Measurements from ENCODE around the gene DKK1.

Gene DKK1

DNA sequence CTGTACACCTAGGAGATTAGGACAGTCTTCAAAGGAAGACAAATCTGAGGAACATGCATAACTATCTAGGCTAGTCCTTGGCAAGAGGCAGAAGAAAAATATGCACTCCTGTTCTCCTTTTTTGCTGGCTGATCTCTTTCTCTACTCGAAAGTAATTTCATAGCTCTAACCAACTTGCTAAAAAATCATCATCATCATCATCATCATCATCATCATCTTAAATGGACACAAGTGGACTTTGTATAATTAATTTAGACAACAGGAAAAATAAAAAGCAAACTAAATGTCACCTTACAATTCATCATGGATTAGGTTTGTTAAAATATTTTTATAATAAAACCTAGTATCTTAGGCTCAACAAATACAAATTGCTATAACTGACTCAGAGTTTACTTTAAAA is 47.2 kb upstream of the DKK1 start (continued):
- TF ChIP-seq, protein P1, sequence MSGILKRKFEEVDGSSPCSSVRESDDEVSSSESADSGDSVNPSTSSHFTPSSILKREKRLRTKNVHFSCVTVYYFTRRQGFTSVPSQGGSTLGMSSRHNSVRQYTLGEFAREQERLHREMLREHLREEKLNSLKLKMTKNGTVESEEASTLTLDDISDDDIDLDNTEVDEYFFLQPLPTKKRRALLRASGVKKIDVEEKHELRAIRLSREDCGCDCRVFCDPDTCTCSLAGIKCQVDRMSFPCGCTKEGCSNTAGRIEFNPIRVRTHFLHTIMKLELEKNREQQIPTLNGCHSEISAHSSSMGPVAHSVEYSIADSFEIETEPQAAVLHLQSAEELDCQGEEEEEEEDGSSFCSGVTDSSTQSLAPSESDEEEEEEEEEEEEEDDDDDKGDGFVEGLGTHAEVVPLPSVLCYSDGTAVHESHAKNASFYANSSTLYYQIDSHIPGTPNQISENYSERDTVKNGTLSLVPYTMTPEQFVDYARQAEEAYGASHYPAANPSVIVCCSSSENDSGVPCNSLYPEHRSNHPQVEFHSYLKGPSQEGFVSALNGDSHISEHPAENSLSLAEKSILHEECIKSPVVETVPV (CRISPR knock-in tag; IDR thresholded peaks at IDR 0.05), result no peak
- TF ChIP-seq ZNF70 (CRISPR knock-in tag; IDR thresholded peaks at IDR 0.05) (no peak), CSDC2 (CRISPR knock-in tag; IDR thresholded peaks at IDR 0.05) (no peak), PPARA (CRISPR knock-in tag; IDR thresholded peaks at IDR 0.05; ENCODE audit: borderline replicate concordance) (no peak), SNAI2 (CRISPR knock-in tag; IDR thresholded peaks at IDR 0.05) (no peak), ESRRG (CRISPR knock-in tag; IDR thresholded peaks at IDR 0.05) (no peak), ZFP30 (CRISPR knock-in tag; IDR thresholded peaks at IDR 0.05) (no peak), ZNF8 (CRISPR knock-in tag; IDR thresholded peaks at IDR 0.05) (no peak), TOX (CRISPR knock-in tag; IDR thresholded peaks at IDR 0.05; ENCODE audit: borderline replicate concordance) (no peak)
- TF ChIP-seq, protein P2, sequence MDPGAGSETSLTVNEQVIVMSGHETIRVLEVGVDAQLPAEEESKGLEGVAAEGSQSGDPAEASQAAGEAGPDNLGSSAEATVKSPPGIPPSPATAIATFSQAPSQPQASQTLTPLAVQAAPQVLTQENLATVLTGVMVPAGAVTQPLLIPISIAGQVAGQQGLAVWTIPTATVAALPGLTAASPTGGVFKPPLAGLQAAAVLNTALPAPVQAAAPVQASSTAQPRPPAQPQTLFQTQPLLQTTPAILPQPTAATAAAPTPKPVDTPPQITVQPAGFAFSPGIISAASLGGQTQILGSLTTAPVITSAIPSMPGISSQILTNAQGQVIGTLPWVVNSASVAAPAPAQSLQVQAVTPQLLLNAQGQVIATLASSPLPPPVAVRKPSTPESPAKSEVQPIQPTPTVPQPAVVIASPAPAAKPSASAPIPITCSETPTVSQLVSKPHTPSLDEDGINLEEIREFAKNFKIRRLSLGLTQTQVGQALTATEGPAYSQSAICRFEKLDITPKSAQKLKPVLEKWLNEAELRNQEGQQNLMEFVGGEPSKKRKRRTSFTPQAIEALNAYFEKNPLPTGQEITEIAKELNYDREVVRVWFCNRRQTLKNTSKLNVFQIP (CRISPR knock-in tag; IDR thresholded peaks at IDR 0.05; ENCODE audit: borderline replicate concordance, low read depth), result no peak
- TF ChIP-seq, protein P3, sequence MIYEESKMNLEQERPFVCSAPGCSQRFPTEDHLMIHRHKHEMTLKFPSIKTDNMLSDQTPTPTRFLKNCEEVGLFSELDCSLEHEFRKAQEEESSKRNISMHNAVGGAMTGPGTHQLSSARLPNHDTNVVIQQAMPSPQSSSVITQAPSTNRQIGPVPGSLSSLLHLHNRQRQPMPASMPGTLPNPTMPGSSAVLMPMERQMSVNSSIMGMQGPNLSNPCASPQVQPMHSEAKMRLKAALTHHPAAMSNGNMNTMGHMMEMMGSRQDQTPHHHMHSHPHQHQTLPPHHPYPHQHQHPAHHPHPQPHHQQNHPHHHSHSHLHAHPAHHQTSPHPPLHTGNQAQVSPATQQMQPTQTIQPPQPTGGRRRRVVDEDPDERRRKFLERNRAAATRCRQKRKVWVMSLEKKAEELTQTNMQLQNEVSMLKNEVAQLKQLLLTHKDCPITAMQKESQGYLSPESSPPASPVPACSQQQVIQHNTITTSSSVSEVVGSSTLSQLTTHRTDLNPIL (CRISPR knock-in tag; IDR thresholded peaks at IDR 0.05; ENCODE audit: low read depth), result no peak

DNA sequence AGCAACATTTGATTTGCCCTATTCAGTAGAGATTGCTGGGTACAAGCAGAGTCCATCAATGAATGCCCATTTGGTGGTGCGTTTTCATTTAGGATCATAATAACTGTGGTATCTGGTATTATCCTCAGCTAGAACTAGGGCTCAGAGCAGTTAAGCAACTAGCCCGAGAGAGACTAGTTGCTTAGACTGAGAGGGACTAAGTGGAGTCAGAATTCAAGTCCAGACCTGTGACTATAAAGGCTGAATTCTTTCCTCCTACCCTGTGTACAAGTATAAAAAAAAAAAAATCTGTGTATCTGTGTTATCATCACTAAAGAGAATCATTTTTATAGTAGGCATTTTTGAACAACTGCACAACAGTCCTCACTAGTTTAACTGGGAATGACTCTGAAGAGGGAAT is 45.3 kb upstream of the DKK1 start:
- TF ChIP-seq CSDC2 (CRISPR knock-in tag; IDR thresholded peaks at IDR 0.05) (no peak), SNAI2 (CRISPR knock-in tag; IDR thresholded peaks at IDR 0.05) (no peak), ESRRG (CRISPR knock-in tag; IDR thresholded peaks at IDR 0.05) (no peak), ZNF8 (CRISPR knock-in tag; IDR thresholded peaks at IDR 0.05) (no peak), TOX (CRISPR knock-in tag; IDR thresholded peaks at IDR 0.05; ENCODE audit: borderline replicate concordance) (no peak), ISL1 (CRISPR knock-in tag; IDR thresholded peaks at IDR 0.05) (no peak), ARNTL (CRISPR knock-in tag; IDR thresholded peaks at IDR 0.05; ENCODE audit: borderline replicate concordance, low read depth) (no peak), PPARA (CRISPR knock-in tag; IDR thresholded peaks at IDR 0.05; ENCODE audit: borderline replicate concordance) (no peak)
- TF ChIP-seq, protein P4, sequence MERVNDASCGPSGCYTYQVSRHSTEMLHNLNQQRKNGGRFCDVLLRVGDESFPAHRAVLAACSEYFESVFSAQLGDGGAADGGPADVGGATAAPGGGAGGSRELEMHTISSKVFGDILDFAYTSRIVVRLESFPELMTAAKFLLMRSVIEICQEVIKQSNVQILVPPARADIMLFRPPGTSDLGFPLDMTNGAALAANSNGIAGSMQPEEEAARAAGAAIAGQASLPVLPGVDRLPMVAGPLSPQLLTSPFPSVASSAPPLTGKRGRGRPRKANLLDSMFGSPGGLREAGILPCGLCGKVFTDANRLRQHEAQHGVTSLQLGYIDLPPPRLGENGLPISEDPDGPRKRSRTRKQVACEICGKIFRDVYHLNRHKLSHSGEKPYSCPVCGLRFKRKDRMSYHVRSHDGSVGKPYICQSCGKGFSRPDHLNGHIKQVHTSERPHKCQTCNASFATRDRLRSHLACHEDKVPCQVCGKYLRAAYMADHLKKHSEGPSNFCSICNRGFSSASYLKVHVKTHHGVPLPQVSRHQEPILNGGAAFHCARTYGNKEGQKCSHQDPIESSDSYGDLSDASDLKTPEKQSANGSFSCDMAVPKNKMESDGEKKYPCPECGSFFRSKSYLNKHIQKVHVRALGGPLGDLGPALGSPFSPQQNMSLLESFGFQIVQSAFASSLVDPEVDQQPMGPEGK (CRISPR knock-in tag; IDR thresholded peaks at IDR 0.05; ENCODE audit: borderline replicate concordance), result no peak

DNA sequence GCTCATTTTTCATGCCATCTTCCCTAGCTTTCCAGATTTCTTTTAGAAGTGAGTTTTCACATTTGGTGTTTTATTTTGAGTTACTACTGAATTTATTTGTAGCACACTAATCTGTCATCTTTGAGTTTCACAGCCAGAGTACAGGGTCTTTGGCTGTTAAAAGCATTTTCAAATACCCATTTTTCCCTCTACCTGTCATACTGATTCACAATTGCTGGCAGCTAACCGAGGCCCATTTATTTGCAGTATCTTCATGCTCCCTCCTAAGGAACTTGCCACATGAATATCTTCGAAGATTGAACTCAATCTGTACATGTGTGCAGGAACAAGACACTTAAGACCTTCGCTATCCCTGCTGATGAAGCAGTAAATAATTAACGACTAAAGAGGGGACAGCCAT is 44.8 kb upstream of the DKK1 start:
- TF ChIP-seq ZFP3 (CRISPR knock-in tag; IDR thresholded peaks at IDR 0.05), result no peak
- no peak for TF ChIP-seq ZNF565 (CRISPR knock-in tag; conservative IDR thresholded peaks at IDR 0.05; ENCODE audit: low read depth)
- TF ChIP-seq TOX (CRISPR knock-in tag; IDR thresholded peaks at IDR 0.05; ENCODE audit: borderline replicate concordance), result no peak
- no peak for TF ChIP-seq ARNTL (CRISPR knock-in tag; IDR thresholded peaks at IDR 0.05; ENCODE audit: borderline replicate concordance, low read depth)
- no peak for TF ChIP-seq GLIS3 (CRISPR knock-in tag; IDR thresholded peaks at IDR 0.05)
- TF ChIP-seq OSR1 (CRISPR knock-in tag; IDR thresholded peaks at IDR 0.05), result no peak
- TF ChIP-seq, protein P4 (CRISPR knock-in tag; IDR thresholded peaks at IDR 0.05; ENCODE audit: borderline replicate concordance), result no peak
- no peak for TF ChIP-seq CSDC2 (CRISPR knock-in tag; IDR thresholded peaks at IDR 0.05)
- no peak for TF ChIP-seq ZNF70 (CRISPR knock-in tag; IDR thresholded peaks at IDR 0.05)
- TF ChIP-seq, protein P3 (CRISPR knock-in tag; IDR thresholded peaks at IDR 0.05; ENCODE audit: low read depth), result no peak
- TF ChIP-seq ZNF8 (CRISPR knock-in tag; IDR thresholded peaks at IDR 0.05), result no peak
- TF ChIP-seq TCF4 (CRISPR knock-in tag; IDR thresholded peaks at IDR 0.05; ENCODE audit: borderline replicate concordance), result no peak
- ATAC-seq, result no peak

More for the DNA sequence above, 45.3 kb upstream of the DKK1 start:
- no peak for ATAC-seq

Data from SK-N-SH treated with all-trans-retinoic acid at 6 μM for 48 hours (cell line).